Neural cell (in vitro differentiated cells): ENCODE measurements around the gene CTNNA2.

Source experiments
- EZH2 ChIP-seq: fragments of 200-600, 300-800 bp; shearing (Covaris generic), sonication (generic); IDR thresholded peaks from 2 replicates; pipeline ENCODE4 v1.6.1; 2014; ENCODE audit warnings: antibody characterized with exemption, low read length, borderline replicate concordance, mild to moderate bottlenecking; ENCODE audit not compliant: insufficient read depth, poor library complexity, severe bottlenecking
- POLR2AphosphoS5 ChIP-seq: IDR thresholded peaks from 2 replicates; pipeline ENCODE4 v1.6.1; 2012
- RAD21 ChIP-seq: fragments of 450-650 bp; conservative IDR thresholded peaks from 2 replicates; pipeline ENCODE4 v1.6.1; 2014; ENCODE audit warnings: antibody characterized with exemption, mild to moderate bottlenecking, moderate library complexity
- SMC3 ChIP-seq: fragments of 450-650 bp; conservative IDR thresholded peaks from 2 replicates; pipeline ENCODE4 v1.6.1; 2014; ENCODE audit warnings: antibody characterized with exemption, mild to moderate bottlenecking, moderate library complexity; ENCODE audit not compliant: poor library complexity
- TF ChIP-seq, protein P1 (sequence below): fragments of 450-650 bp; IDR thresholded peaks from 2 replicates; pipeline ENCODE4 v1.5.1; 2014; ENCODE audit warnings: antibody characterized with exemption, mild to moderate bottlenecking, moderate library complexity; ENCODE audit not compliant: poor library complexity, severe bottlenecking
- TF ChIP-seq, protein P2 (sequence below): IDR thresholded peaks from 2 replicates; pipeline ENCODE4 v1.6.1; 2012; ENCODE audit warnings: borderline replicate concordance

DNA sequence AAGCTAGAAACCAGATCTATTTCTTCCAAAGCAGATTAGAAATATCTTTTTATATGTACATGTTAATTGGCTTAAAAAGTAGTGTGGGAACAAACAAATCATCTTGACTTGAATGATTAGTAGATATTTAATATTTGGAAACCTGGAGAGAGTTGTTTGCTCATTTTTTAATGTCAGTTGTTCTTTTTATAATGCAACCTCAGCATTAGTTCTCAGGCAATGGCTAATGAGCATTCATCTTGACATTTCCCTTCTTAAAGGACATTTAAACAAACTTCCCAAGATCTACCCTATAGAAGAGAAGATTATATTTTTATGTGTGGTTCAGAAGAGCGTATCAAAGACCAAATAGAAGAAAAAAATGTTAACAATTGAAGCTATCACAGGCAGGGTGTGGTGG is 334.0 kb downstream of the CTNNA2 start:
- TF ChIP-seq EZH2 (no peak), RAD21 (no peak), POLR2AphosphoS5 (no peak), SMC3 (no peak)
- TF ChIP-seq, protein P1, sequence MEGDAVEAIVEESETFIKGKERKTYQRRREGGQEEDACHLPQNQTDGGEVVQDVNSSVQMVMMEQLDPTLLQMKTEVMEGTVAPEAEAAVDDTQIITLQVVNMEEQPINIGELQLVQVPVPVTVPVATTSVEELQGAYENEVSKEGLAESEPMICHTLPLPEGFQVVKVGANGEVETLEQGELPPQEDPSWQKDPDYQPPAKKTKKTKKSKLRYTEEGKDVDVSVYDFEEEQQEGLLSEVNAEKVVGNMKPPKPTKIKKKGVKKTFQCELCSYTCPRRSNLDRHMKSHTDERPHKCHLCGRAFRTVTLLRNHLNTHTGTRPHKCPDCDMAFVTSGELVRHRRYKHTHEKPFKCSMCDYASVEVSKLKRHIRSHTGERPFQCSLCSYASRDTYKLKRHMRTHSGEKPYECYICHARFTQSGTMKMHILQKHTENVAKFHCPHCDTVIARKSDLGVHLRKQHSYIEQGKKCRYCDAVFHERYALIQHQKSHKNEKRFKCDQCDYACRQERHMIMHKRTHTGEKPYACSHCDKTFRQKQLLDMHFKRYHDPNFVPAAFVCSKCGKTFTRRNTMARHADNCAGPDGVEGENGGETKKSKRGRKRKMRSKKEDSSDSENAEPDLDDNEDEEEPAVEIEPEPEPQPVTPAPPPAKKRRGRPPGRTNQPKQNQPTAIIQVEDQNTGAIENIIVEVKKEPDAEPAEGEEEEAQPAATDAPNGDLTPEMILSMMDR, result no peak
- TF ChIP-seq, protein P2, sequence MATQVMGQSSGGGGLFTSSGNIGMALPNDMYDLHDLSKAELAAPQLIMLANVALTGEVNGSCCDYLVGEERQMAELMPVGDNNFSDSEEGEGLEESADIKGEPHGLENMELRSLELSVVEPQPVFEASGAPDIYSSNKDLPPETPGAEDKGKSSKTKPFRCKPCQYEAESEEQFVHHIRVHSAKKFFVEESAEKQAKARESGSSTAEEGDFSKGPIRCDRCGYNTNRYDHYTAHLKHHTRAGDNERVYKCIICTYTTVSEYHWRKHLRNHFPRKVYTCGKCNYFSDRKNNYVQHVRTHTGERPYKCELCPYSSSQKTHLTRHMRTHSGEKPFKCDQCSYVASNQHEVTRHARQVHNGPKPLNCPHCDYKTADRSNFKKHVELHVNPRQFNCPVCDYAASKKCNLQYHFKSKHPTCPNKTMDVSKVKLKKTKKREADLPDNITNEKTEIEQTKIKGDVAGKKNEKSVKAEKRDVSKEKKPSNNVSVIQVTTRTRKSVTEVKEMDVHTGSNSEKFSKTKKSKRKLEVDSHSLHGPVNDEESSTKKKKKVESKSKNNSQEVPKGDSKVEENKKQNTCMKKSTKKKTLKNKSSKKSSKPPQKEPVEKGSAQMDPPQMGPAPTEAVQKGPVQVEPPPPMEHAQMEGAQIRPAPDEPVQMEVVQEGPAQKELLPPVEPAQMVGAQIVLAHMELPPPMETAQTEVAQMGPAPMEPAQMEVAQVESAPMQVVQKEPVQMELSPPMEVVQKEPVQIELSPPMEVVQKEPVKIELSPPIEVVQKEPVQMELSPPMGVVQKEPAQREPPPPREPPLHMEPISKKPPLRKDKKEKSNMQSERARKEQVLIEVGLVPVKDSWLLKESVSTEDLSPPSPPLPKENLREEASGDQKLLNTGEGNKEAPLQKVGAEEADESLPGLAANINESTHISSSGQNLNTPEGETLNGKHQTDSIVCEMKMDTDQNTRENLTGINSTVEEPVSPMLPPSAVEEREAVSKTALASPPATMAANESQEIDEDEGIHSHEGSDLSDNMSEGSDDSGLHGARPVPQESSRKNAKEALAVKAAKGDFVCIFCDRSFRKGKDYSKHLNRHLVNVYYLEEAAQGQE, result no peak
